Measurements from ENCODE around the gene CHD5. TPM values are rescaled to one million over a fixed set of nuclear protein-coding genes. Genes with fewer than 3 reads are reported as not detected.

The CHD5 gene
- total RNA-seq, 1 experiment from 2014 or later = 2.4 TPM

- TF ChIP-seq ARID4B (CRISPR knock-in tag; IDR thresholded peaks at IDR 0.05; ENCODE audit: borderline replicate concordance) = no peak
- 0 out of 2 replicates have a peak, but pooled peaks have one; percentile 39 for TF ChIP-seq TEAD1 (CRISPR knock-in tag; IDR thresholded peaks at IDR 0.05)
- TF ChIP-seq AR (CRISPR knock-in tag; IDR thresholded peaks at IDR 0.05) = no peak
- 0 out of 2 replicates have a peak, but pooled peaks have one; percentile 24 for TF ChIP-seq E2F1 (CRISPR knock-in tag; IDR thresholded peaks at IDR 0.05)
- TF ChIP-seq JUN (CRISPR knock-in tag; IDR thresholded peaks at IDR 0.05) = 0 out of 2 replicates have a peak, but pooled peaks have one; percentile 32
- TF ChIP-seq ZNF232 (CRISPR knock-in tag; IDR thresholded peaks at IDR 0.05) = no peak
- TF ChIP-seq ZNF416 (CRISPR knock-in tag; IDR thresholded peaks at IDR 0.05) = no peak
- peak; percentile 69; the same call in 1 of the 2 replicates for TF ChIP-seq HMGXB4 (CRISPR knock-in tag; IDR thresholded peaks at IDR 0.05)
- no peak for TF ChIP-seq PREB (CRISPR knock-in tag; IDR thresholded peaks at IDR 0.05; ENCODE audit: borderline replicate concordance)
- no peak for TF ChIP-seq ATF1 (CRISPR knock-in tag; IDR thresholded peaks at IDR 0.05)
- no peak for TF ChIP-seq TCF7 (CRISPR knock-in tag; IDR thresholded peaks at IDR 0.05; ENCODE audit: low read depth)
- TF ChIP-seq NFYB (CRISPR knock-in tag; conservative IDR thresholded peaks at IDR 0.05; ENCODE audit: low read depth) = no peak
- TF ChIP-seq ZNF425 (CRISPR knock-in tag; conservative IDR thresholded peaks at IDR 0.05) = no peak
- TF ChIP-seq ZMAT4 (CRISPR knock-in tag; IDR thresholded peaks at IDR 0.05) = no peak
- no peak for TF ChIP-seq ZNF512 (CRISPR knock-in tag; IDR thresholded peaks at IDR 0.05; ENCODE audit: borderline replicate concordance)
- TF ChIP-seq TEAD4 (CRISPR knock-in tag; IDR thresholded peaks at IDR 0.05) = peak; percentile 68; the same call in 1 of the 2 replicates
- no peak for TF ChIP-seq USF1 (CRISPR knock-in tag; IDR thresholded peaks at IDR 0.05)
- TF ChIP-seq ZNF671 (CRISPR knock-in tag; IDR thresholded peaks at IDR 0.05) = no peak
- TF ChIP-seq ZSCAN18 (CRISPR knock-in tag; IDR thresholded peaks at IDR 0.05) = no peak
These were observed 25.9 kb upstream of the CHD5 start, which contains the start of gene RNF207 (continued) for GRCh38 chr1:6205849-6206519.
